Measurements from ENCODE around the gene AFAP1L1.

AFAP1L1 gene

DNA sequence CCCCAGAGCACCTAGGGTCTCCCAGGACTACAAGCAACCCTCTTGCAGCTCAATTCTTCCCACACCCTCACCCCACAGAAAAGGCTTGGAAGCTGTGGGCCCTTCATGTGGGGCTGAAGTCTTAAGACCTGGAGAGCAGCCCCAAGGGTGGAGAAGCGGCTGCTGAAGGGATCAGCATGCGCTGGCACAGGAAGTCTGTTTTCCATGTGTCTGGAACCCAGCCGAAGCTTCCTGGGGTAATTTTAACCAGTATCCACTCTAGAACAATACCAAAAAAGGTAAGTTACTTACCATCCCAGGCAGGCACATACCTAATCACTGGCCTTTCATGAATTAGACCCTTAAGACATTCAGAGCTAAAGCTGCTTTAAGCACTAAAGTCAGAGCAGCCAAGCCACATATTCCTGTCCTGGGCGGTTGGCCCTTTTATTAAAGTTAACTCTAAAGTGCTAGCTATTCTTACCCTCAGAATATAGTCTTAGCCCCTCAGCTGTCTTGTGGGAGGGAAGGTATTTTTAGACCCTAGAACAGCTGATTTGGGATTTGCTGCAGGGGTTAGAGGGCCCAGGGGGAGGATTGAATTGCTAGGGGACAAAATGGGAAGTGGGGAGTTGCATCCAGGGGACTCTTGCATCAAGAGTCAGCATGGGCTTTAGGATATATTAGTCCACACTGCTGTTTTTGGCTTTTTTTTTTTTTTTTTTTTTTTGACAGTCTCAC lies 100.6 kb downstream of the AFAP1L1 start:
- in situ Hi-C loops (cut with MboI; ENCODE audit: low sequenced_read_pairs, unreplicated experiment): loop anchor here (10.0 kb wide), 1 partner anchor 193 kb away; no protein-coding TSS in a partner anchor
- no peak for DNase-seq (ENCODE audit: low spot score)
- TF ChIP-seq, protein P1, sequence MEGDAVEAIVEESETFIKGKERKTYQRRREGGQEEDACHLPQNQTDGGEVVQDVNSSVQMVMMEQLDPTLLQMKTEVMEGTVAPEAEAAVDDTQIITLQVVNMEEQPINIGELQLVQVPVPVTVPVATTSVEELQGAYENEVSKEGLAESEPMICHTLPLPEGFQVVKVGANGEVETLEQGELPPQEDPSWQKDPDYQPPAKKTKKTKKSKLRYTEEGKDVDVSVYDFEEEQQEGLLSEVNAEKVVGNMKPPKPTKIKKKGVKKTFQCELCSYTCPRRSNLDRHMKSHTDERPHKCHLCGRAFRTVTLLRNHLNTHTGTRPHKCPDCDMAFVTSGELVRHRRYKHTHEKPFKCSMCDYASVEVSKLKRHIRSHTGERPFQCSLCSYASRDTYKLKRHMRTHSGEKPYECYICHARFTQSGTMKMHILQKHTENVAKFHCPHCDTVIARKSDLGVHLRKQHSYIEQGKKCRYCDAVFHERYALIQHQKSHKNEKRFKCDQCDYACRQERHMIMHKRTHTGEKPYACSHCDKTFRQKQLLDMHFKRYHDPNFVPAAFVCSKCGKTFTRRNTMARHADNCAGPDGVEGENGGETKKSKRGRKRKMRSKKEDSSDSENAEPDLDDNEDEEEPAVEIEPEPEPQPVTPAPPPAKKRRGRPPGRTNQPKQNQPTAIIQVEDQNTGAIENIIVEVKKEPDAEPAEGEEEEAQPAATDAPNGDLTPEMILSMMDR (IDR thresholded peaks at IDR 0.05; ENCODE audit: borderline replicate concordance, control extremely low read depth, extremely low read depth, insufficient read depth, missing control alignments): no peak

DNA sequence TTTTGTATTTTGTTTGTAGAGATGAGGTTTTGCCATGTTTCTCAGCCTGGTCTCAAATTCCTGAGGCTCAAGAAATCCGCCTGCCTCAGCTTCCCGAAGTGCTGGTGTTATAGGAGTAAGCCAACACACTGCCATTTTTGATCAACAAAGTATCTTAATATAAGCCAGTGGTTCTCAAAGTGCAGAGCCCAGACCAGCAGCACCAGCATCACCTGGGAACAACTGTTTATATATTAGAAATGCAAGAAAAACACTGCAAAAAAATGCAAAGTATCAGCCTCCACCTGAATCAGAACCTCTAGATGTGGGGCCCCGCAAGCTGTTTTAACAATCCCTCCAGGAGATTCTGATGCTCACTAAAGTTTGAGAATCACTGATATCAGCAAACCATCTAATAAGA lies 101.3 kb downstream of the AFAP1L1 start:
- DNase-seq (ENCODE audit: low spot score): no peak
- in situ Hi-C loops (cut with MboI; ENCODE audit: low sequenced_read_pairs, unreplicated experiment): loop anchor here (10.0 kb wide), 1 partner anchor 192 kb away; no protein-coding TSS in a partner anchor

DNA sequence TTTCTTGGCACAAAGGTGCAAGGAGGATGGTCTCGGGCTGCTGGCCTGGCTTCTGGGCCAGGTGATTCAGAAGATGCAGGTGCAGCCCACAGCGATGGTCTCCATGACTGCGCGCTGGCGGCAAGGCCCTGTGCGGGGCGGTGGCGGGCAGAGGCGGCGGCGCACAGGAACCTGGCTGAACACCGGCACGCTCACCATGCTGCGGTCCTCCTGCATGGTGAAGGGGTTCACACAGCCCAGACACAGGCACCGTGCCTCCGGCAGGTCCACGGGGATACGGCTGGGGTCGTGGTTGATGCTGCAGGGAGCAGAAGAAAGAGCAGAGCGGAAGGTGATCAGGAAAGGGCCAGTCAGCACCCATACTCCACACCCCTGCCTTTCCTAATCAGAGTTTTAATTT lies 102.6 kb downstream of the AFAP1L1 start:
- in situ Hi-C loops (cut with MboI; ENCODE audit: low sequenced_read_pairs, unreplicated experiment): loop anchor here (10.0 kb wide), 1 partner anchor 190 kb away; no protein-coding TSS in a partner anchor
- TF ChIP-seq, protein P1 (IDR thresholded peaks at IDR 0.05; ENCODE audit: borderline replicate concordance, control extremely low read depth, extremely low read depth, insufficient read depth, missing control alignments): no peak
- DNase-seq (ENCODE audit: low spot score): no peak

More for the DNA sequence above, 101.3 kb downstream of the AFAP1L1 start:
- TF ChIP-seq, protein P1 (IDR thresholded peaks at IDR 0.05; ENCODE audit: borderline replicate concordance, control extremely low read depth, extremely low read depth, insufficient read depth, missing control alignments): no peak

DNA sequence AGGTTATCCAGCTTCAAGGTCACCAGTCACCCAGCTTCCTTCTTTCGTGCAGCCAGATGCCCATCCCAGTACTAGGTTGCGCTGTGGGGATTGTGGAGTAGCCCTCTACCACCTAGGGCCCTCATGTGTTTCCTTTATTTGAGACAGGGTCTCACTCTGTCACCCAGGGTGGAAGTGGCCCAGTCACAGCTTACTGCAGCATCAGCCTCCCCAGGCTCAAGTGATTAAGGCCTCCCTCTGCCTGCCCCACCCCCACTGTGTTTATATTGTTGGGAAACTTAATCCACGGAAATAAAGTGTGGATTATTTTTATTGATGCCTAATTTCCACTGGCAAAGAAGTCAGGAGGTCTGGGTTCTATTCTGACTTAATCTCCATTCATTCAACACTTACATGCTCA lies 103.1 kb downstream of the AFAP1L1 start:
- TF ChIP-seq, protein P1 (IDR thresholded peaks at IDR 0.05; ENCODE audit: borderline replicate concordance, control extremely low read depth, extremely low read depth, insufficient read depth, missing control alignments): no peak
- in situ Hi-C loops (cut with MboI; ENCODE audit: low sequenced_read_pairs, unreplicated experiment): loop anchor here (10.0 kb wide), 1 partner anchor 190 kb away; no protein-coding TSS in a partner anchor
- no peak for DNase-seq (ENCODE audit: low spot score)

DNA sequence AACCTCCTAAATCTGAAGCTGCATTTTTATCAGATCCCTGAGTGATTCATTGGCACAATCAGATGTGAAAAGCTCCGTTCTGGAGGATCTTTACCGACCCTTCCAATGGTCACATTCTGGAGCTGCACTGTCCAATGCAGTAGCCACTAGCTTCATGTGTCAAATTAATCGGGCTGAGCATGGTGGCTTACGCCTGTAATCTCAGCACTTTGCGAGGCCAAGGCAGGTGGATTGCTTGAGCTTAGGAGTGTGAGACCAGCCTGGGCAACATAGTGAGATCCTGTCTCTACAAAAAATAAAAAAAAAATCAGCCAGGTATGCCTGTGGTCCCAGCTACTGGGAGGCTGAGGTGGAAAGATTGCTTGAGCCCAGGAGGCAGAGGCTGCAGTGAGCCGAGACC lies 103.8 kb downstream of the AFAP1L1 start:
- in situ Hi-C loops (cut with MboI; ENCODE audit: low sequenced_read_pairs, unreplicated experiment): loop anchor here (10.0 kb wide), 1 partner anchor 189 kb away; no protein-coding TSS in a partner anchor
- TF ChIP-seq, protein P1 (IDR thresholded peaks at IDR 0.05; ENCODE audit: borderline replicate concordance, control extremely low read depth, extremely low read depth, insufficient read depth, missing control alignments): no peak
- no peak for DNase-seq (ENCODE audit: low spot score)

DNA sequence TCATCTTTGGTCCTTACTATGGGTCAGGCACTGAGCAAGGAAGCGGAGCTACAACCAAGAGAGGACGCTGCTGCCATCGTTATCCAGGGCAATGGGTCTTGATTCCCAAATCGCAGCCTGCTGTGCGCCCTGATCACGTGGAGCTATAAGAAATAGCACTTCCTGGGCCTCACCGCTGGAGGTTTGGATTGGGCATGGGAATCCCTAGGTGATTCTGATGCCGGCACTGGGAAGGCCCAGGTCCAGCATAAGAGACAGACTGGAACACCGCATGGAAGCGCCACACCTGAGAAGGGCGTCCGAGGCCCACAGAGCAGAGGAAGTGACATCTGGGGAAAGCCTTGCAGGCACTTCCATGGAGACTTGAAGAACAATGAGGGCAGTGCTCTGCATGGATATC lies 104.4 kb downstream of the AFAP1L1 start:
- in situ Hi-C loops (cut with MboI; ENCODE audit: low sequenced_read_pairs, unreplicated experiment): loop anchor here (10.0 kb wide), 1 partner anchor 189 kb away; no protein-coding TSS in a partner anchor
- TF ChIP-seq, protein P1 (IDR thresholded peaks at IDR 0.05; ENCODE audit: borderline replicate concordance, control extremely low read depth, extremely low read depth, insufficient read depth, missing control alignments): no peak

More for the DNA sequence above, 104.4 kb downstream of the AFAP1L1 start:
- DNase-seq (ENCODE audit: low spot score): no peak

Measured in GM13976 (cell line).